Measurements from ENCODE around the gene MARVELD3.

GRCh38 chr16:71670537-71670936 is 44.6 kb downstream of the MARVELD3 start:
- no peak for TF ChIP-seq CTCF (IDR thresholded peaks at IDR 0.05; ENCODE audit: poor library complexity)
- TF ChIP-seq EZH2phosphoT487 (IDR thresholded peaks at IDR 0.05; ENCODE audit: low read depth, severe bottlenecking, unreplicated experiment): no peak
- no peak for TF ChIP-seq EZH2 (IDR thresholded peaks at IDR 0.05; ENCODE audit: borderline replicate concordance)
